RWPE2 (cell line): ENCODE measurements around the gene SNX15.

ENCODE experiments used
- ATAC-seq: fragments of 200-7000 bp; cut with Tn5 transposase; 3 replicates; pipeline ENCODE4 v1.9.1; 2021; ENCODE audit warnings: low read depth
- DNase-seq: peaks from one replicate; pipeline ENCODE4 v3.0.0-alpha.2; 2020; ENCODE audit warnings: low spot score
- H3K27ac ChIP-seq: fragments of 450-650 bp; 2 replicates; pipeline ENCODE4 v1.5.1; 2017; ENCODE audit warnings: mild to moderate bottlenecking; ENCODE audit not compliant: poor library complexity, severe bottlenecking
- H3K27me3 ChIP-seq: fragments of 250-450 bp; sonication (Bioruptor Pico); 2 replicates; pipeline ENCODE4 v1.5.1; 2021; ENCODE audit warnings: mild to moderate bottlenecking, moderate library complexity; ENCODE audit not compliant: insufficient read depth, poor library complexity, severe bottlenecking
- H3K36me3 ChIP-seq: fragments of 250-450 bp; sonication (Bioruptor Pico); 2 replicates; pipeline ENCODE4 v1.5.1; 2020; ENCODE audit warnings: low read depth, mild to moderate bottlenecking, moderate library complexity
- H3K4me1 ChIP-seq: fragments of 250-450 bp; sonication (Bioruptor Pico); 2 replicates; pipeline ENCODE4 v1.5.1; 2021; ENCODE audit warnings: mild to moderate bottlenecking, moderate library complexity; ENCODE audit not compliant: insufficient read depth, poor library complexity, severe bottlenecking
- H3K4me3 ChIP-seq: fragments of 250-450 bp; sonication (Bioruptor Pico); 2 replicates; pipeline ENCODE4 v1.5.1; 2021; ENCODE audit warnings: mild to moderate bottlenecking, moderate library complexity; ENCODE audit not compliant: severe bottlenecking
- H3K9me3 ChIP-seq: fragments of 250-450 bp; sonication (Bioruptor Pico); 2 replicates; pipeline ENCODE4 v1.5.1; 2021; ENCODE audit warnings: mild to moderate bottlenecking, moderate library complexity; ENCODE audit not compliant: severe bottlenecking
- TF ChIP-seq, protein P1 (sequence below): fragments of 450-650 bp; IDR thresholded peaks from one replicate; pipeline ENCODE4 v1.5.1; 2017; ENCODE audit warnings: mild to moderate bottlenecking, moderate library complexity; ENCODE audit not compliant: poor library complexity, severe bottlenecking

SNX15 gene

DNA sequence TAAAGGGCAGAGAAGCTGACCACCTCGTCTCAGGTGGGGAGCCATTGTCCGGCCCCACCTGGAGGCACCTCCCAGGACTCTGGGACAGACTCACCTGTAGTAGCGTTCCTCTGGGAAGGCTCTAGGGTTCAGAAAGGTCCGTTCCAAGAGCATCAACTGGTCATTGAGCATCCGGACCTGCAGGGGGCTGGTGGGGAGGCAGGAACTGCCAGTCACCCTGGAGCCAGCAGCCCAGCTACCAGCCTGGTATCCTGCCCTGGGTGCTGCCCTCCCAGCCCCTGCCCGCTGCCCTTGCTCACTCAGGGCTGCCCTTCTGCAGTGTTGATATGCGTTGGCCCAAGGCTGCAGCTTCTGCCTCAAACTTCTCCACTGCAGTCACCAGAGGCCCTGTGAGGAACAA lies 18.5 kb downstream of the SNX15 start:
- no peak for ATAC-seq
- no peak for DNase-seq

DNA sequence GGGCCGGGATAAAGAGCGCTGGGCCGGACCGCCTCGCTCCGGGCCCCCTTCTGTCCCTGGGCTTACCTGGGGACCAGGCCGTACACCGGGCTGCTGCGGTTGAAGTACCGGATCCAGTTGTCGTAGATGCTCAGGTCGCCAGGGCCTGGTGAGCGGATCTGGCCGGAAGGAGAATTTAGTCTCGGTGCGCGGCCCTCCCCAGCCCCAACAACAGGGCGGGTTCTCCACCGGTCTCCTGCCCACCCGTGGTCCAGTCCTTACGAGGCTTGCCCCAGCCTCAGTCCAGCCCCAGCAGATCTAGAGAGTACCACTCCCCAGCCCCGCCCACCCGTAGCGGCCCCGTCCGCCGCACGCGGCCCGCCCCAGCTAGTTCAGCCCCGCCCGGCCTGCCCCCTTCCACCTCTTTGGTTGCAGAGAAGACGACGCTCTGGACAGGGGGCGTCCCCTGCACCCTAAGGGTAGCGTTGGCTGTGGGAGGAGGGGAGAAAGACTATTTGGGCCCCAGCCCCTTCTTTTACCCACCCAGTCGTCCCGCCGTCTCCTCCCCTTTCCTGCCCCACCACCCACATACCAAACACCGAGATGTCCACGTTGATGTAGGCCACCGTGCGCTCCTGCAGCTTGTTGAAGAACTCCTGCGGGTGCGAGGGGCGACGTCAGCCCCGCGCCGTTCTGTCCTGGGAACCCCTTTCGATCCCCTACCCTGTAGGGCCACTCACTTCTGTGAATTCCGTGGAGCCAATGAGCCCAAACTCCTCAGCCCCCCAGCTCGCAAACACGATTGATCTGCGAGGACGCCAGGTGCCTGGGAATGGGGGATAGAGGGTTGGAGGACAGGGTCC lies 20.6 kb downstream of the SNX15 start:
- no peaks in the 10 kb centered on the region for H3K27me3 ChIP-seq
- TF ChIP-seq, protein P1, sequence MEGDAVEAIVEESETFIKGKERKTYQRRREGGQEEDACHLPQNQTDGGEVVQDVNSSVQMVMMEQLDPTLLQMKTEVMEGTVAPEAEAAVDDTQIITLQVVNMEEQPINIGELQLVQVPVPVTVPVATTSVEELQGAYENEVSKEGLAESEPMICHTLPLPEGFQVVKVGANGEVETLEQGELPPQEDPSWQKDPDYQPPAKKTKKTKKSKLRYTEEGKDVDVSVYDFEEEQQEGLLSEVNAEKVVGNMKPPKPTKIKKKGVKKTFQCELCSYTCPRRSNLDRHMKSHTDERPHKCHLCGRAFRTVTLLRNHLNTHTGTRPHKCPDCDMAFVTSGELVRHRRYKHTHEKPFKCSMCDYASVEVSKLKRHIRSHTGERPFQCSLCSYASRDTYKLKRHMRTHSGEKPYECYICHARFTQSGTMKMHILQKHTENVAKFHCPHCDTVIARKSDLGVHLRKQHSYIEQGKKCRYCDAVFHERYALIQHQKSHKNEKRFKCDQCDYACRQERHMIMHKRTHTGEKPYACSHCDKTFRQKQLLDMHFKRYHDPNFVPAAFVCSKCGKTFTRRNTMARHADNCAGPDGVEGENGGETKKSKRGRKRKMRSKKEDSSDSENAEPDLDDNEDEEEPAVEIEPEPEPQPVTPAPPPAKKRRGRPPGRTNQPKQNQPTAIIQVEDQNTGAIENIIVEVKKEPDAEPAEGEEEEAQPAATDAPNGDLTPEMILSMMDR = no peak
- H3K4me3 ChIP-seq = no peak overlapping the region
- DNase-seq (no peak), ATAC-seq (no peak)
- H3K9me3 ChIP-seq = no peaks in the 10 kb centered on the region
- no peak overlapping the region for H3K27ac ChIP-seq
- peaks cover 14% of the 10 kb centered on the region; the same call in 1 of the 2 replicates for H3K36me3 ChIP-seq
- H3K4me1 ChIP-seq = peaks cover 5% of the 10 kb centered on the region

More for the DNA sequence above, 18.5 kb downstream of the SNX15 start:
- peaks cover 12% of the 10 kb centered on the region for H3K4me1 ChIP-seq
- H3K27ac ChIP-seq = no peak overlapping the region
- no peaks in the 10 kb centered on the region for H3K9me3 ChIP-seq
- TF ChIP-seq, protein P1 = no peak
- H3K36me3 ChIP-seq = peaks cover 22% of the 10 kb centered on the region; the same call in 1 of the 2 replicates
- no peaks in the 10 kb centered on the region for H3K27me3 ChIP-seq
- no peak overlapping the region for H3K4me3 ChIP-seq

DNA sequence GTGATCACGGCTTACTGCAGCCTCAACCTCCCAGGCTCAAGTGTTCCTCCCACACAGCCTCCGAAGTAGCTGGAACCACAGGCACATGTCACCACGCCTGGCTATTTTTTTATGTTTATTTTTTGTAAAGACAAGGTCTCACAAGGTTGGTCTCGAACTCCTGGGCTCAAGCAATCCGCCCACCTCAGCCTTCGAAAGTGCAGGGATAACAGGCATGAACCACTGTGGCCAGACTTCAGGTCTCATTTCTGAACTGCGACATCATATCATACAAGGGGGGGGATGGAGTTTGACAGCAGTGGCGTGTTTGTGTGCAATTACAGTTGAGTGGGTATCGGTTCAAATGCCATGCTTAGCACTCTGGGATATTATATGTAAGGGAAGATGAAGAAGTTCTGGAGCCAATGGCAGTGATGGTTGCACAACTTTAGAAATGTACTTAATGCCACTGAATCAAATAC lies 24.2 kb downstream of the SNX15 start:
- no peak overlapping the region for H3K4me3 ChIP-seq
- no peak for ATAC-seq

DNA sequence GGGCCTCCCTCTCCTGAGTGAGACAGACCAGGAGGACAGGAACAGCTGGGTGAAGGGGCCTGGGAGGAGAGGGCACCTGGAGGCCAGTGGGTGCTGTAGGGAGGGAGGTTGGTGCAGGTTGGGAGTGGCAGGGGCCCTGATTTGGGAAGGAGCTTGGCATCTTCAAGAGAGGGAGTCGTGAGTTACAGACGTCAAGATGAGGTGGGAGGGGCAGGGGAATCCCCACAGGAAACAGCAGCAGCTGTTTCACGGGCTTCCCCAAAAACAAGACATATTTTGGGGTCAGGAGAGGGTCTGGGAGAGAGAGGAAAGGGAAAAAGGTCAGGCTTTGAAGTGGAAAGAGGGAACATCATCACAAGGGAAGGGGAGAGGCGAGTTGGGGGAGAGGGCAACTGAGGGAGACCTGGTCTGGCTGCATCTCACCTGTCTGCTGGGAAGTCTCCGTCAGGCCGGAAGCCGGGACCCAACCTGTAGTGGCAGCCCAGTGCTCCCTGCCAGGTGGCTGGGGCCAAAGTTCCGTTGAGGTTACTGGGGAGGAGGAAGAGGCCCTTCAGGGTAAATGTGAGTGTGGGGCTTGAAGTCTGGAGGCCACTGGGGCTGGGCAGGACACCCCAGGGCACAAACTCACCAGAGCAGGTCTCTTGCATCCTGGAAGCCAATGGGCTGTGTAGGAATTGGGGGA lies 26.7 kb downstream of the SNX15 start:
- DNase-seq (no peak), ATAC-seq (no peak)
- TF ChIP-seq, protein P1 = no peak
- Histone ChIP-seq H3K9me3 (no peaks in the 10 kb centered on the region), H3K27me3 (no peaks in the 10 kb centered on the region), H3K36me3 (no peaks in the 10 kb centered on the region), H3K4me3 (no peak overlapping the region), H3K4me1 (no peaks in the 10 kb centered on the region), H3K27ac (no peak overlapping the region)

More for the DNA sequence above, 24.2 kb downstream of the SNX15 start:
- DNase-seq = no peak
- TF ChIP-seq, protein P1 = no peak
- H3K9me3 ChIP-seq = no peaks in the 10 kb centered on the region
- no peaks in the 10 kb centered on the region for H3K36me3 ChIP-seq
- no peak overlapping the region for H3K27ac ChIP-seq
- H3K4me1 ChIP-seq = no peaks in the 10 kb centered on the region
- H3K27me3 ChIP-seq = no peaks in the 10 kb centered on the region
